ENCODE measurements around the gene KCNMB2.

DNA sequence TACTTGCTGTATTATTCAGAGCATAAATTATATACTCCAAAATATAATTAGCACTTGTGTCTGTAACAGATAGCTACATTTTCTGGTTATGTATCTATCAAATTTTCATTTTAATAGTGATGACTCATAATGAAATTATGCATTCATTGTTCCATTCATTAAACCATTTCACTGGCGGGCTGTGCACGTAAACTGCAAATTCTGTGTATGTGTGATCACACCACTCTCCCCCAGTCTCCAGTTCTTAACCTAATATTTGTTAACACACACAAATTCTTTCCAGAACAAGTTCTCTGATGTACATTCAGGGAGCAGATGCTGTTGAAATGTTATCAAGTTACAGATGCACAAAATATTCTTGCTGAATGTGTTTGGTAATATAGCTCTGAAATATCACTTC is 3.8 kb upstream of the KCNMB2 start:
- TF ChIP-seq POLR2AphosphoS5 (IDR thresholded peaks at IDR 0.05; ENCODE audit: borderline replicate concordance, low read depth, low read length), result no peak
- no peak for TF ChIP-seq EZH2 (IDR thresholded peaks at IDR 0.05)
- no peak for TF ChIP-seq FOXP2 (optimal IDR thresholded peaks at IDR 0.05; ENCODE audit: control extremely low read depth, extremely low read length, insufficient read depth)

Data from SK-N-MC (cell line).